NCI-H128 (cell line): Measurements from ENCODE around the gene CDK18.

Source experiments
- DNase-seq: peaks from one replicate; lab custom pipeline; 2025; ENCODE audit not compliant: unreplicated experiment; lab: John Stamatoyannopoulos, UW

Gene CDK18

GRCh38 chr1:205568135-205568468, 63.6 kb downstream of the CDK18 start:
- DNase-seq = no peak

- no peak for DNase-seq
Observed at GRCh38 chr1:205568469-205569361, 64.2 kb downstream of the CDK18 start.

GRCh38 chr1:205569411-205570172, 65.1 kb downstream of the CDK18 start:
- no peak for DNase-seq

- DNase-seq = no peak
Observed at GRCh38 chr1:205570173-205570501, 65.7 kb downstream of the CDK18 start.

GRCh38 chr1:205570796-205571537, 66.5 kb downstream of the CDK18 start:
- DNase-seq = no peak

GRCh38 chr1:205571747-205572146, 67.3 kb downstream of the CDK18 start:
- no peak for DNase-seq

GRCh38 chr1:205572421-205572820, 68.0 kb downstream of the CDK18 start:
- DNase-seq = no peak

GRCh38 chr1:205575294-205575885, 70.9 kb downstream of the CDK18 start:
- no peak for DNase-seq

GRCh38 chr1:205576011-205576410, 71.5 kb downstream of the CDK18 start:
- DNase-seq = no peak

- no peak for DNase-seq
Observed at GRCh38 chr1:205576805-205577761, 72.6 kb downstream of the CDK18 start.

GRCh38 chr1:205577874-205578658, 73.6 kb downstream of the CDK18 start:
- no peak for DNase-seq

- no peak for DNase-seq
Observed at GRCh38 chr1:205578780-205579571, 74.5 kb downstream of the CDK18 start.

GRCh38 chr1:205579711-205580110, 75.2 kb downstream of the CDK18 start:
- DNase-seq = no peak

- DNase-seq = no peak
Observed at GRCh38 chr1:205580140-205580922, 75.9 kb downstream of the CDK18 start.

GRCh38 chr1:205580923-205581180, 76.4 kb downstream of the CDK18 start:
- no peak for DNase-seq

GRCh38 chr1:205581321-205581980, 77.0 kb downstream of the CDK18 start:
- DNase-seq = no peak

- no peak for DNase-seq
Observed at GRCh38 chr1:205582046-205582445, 77.6 kb downstream of the CDK18 start.
